Measurements from ENCODE around the gene LRRC4B. TPM values are rescaled to one million over a fixed set of nuclear protein-coding genes. Genes with fewer than 3 reads are reported as not detected.

The LRRC4B gene
- total RNA-seq, 1 donor from 2014 or later: 21.7 TPM

GRCh38 chr19:50551715-50552187, 16.5 kb downstream of the LRRC4B start:
- Mint-ChIP-seq H3K36me3 (no peaks in the 10 kb centered on the region), H3K27me3 (peaks cover 59% of the 10 kb centered on the region), H3K4me3 (peak overlapping the region; percentile 78), H3K27ac (no peak overlapping the region), H3K9me3 (no peaks in the 10 kb centered on the region), H3K4me1 (ENCODE audit: unreplicated experiment) (peaks cover 9% of the 10 kb centered on the region)
- DNase-seq (ENCODE audit: extremely low spot score, unreplicated experiment): no peak
- TF ChIP-seq CTCF (conservative IDR thresholded peaks at IDR 0.05): no peak

- H3K9me3 Mint-ChIP-seq: no peaks in the 10 kb centered on the region
- peak overlapping the region; percentile 78 for H3K4me3 Mint-ChIP-seq
Observed at GRCh38 chr19:50551034-50551714, 17.1 kb downstream of the LRRC4B start.

GRCh38 chr19:50550594-50550966, 17.7 kb downstream of the LRRC4B start:
- Mint-ChIP-seq H3K4me3 (peak overlapping the region; percentile 53), H3K27ac (no peak overlapping the region), H3K4me1 (ENCODE audit: unreplicated experiment) (peaks cover 4% of the 10 kb centered on the region), H3K9me3 (no peaks in the 10 kb centered on the region), H3K27me3 (peaks cover 54% of the 10 kb centered on the region), H3K36me3 (no peaks in the 10 kb centered on the region)
- no peak for DNase-seq (ENCODE audit: extremely low spot score, unreplicated experiment)
- TF ChIP-seq CTCF (conservative IDR thresholded peaks at IDR 0.05): no peak

More at GRCh38 chr19:50551034-50551714, 17.1 kb downstream of the LRRC4B start:
- Mint-ChIP-seq H3K27me3 (peaks cover 57% of the 10 kb centered on the region), H3K4me1 (ENCODE audit: unreplicated experiment) (peaks cover 4% of the 10 kb centered on the region), H3K36me3 (no peaks in the 10 kb centered on the region), H3K27ac (no peak overlapping the region)
- DNase-seq (ENCODE audit: extremely low spot score, unreplicated experiment): no peak
- TF ChIP-seq CTCF (conservative IDR thresholded peaks at IDR 0.05): no peak

- H3K4me1 Mint-ChIP-seq (ENCODE audit: unreplicated experiment): peaks cover 4% of the 10 kb centered on the region
- peaks cover 50% of the 10 kb centered on the region for H3K27me3 Mint-ChIP-seq
- no peaks in the 10 kb centered on the region for H3K9me3 Mint-ChIP-seq
- H3K27ac Mint-ChIP-seq: no peak overlapping the region
- no peak for DNase-seq (ENCODE audit: extremely low spot score, unreplicated experiment)
- H3K36me3 Mint-ChIP-seq: no peaks in the 10 kb centered on the region
- TF ChIP-seq CTCF (conservative IDR thresholded peaks at IDR 0.05): no peak
- peak overlapping the region; percentile 53 for H3K4me3 Mint-ChIP-seq
Observed at GRCh38 chr19:50549927-50550593, 18.2 kb downstream of the LRRC4B start.

GRCh38 chr19:50549059-50549926, 18.9 kb downstream of the LRRC4B start:
- Mint-ChIP-seq H3K4me3 (no peak overlapping the region), H3K9me3 (no peaks in the 10 kb centered on the region), H3K27me3 (peaks cover 44% of the 10 kb centered on the region), H3K4me1 (ENCODE audit: unreplicated experiment) (peaks cover 4% of the 10 kb centered on the region), H3K36me3 (no peaks in the 10 kb centered on the region), H3K27ac (no peak overlapping the region)
- no peak for DNase-seq (ENCODE audit: extremely low spot score, unreplicated experiment)
- TF ChIP-seq CTCF (conservative IDR thresholded peaks at IDR 0.05): no peak

All from type B pancreatic cell (in vitro differentiated cells).